GM10266 (cell line): Measurements from ENCODE around the gene CSHL1.

Source experiments
- DNase-seq: peaks from one replicate; pipeline ENCODE4 v3.0.0; 2012; ENCODE audit errors: extremely low spot score
- TF ChIP-seq, protein P1 (sequence below): IDR thresholded peaks from 2 replicates; pipeline ENCODE4 v1.5.1; 2012; ENCODE audit warnings: mild to moderate bottlenecking, low read depth; ENCODE audit not compliant: control insufficient read depth, insufficient read depth; ENCODE audit errors: missing control alignments

The CSHL1 gene

DNA sequence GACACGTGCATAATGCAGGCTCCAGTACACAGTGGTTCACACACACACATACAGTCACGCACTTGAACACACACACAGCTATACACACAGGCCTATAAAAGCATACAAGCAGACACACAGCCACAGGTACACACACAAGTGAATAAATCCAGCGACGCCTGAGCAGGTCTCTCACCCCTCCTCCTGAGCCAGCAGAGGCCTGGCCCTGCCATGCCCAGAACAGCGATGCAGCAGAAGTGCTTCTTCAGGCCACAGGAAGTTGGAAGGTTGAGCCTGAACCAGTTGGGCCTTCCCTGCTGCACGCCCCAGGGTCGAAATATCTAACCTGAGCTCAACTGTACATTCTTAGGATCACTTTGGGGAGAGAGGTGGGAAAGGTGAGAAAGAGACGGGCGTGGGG lies 28.3 kb upstream of the CSHL1 start:
- DNase-seq: no peak
- TF ChIP-seq, protein P1, sequence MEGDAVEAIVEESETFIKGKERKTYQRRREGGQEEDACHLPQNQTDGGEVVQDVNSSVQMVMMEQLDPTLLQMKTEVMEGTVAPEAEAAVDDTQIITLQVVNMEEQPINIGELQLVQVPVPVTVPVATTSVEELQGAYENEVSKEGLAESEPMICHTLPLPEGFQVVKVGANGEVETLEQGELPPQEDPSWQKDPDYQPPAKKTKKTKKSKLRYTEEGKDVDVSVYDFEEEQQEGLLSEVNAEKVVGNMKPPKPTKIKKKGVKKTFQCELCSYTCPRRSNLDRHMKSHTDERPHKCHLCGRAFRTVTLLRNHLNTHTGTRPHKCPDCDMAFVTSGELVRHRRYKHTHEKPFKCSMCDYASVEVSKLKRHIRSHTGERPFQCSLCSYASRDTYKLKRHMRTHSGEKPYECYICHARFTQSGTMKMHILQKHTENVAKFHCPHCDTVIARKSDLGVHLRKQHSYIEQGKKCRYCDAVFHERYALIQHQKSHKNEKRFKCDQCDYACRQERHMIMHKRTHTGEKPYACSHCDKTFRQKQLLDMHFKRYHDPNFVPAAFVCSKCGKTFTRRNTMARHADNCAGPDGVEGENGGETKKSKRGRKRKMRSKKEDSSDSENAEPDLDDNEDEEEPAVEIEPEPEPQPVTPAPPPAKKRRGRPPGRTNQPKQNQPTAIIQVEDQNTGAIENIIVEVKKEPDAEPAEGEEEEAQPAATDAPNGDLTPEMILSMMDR: no peak

DNA sequence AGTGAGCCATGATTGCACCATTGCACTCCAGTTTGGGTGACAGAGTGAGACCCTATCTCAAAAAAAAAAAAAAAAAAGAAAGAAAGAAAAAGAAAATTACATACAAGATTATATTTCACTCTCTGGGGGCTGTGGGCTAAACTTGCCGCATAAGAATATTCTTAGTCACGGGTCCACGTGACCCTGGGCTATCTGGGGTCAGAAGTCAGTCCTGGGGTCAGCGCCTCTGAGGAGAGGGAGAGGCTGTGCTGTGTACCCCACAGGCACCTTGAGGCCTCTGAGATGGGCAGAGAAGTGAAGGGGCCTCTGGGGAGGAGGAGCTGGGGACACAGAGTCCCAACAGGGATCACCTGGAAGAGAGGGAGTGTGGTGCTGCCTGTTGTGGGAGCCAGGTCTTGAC lies 26.9 kb upstream of the CSHL1 start:
- no peak for DNase-seq
- TF ChIP-seq, protein P1: no peak

DNA sequence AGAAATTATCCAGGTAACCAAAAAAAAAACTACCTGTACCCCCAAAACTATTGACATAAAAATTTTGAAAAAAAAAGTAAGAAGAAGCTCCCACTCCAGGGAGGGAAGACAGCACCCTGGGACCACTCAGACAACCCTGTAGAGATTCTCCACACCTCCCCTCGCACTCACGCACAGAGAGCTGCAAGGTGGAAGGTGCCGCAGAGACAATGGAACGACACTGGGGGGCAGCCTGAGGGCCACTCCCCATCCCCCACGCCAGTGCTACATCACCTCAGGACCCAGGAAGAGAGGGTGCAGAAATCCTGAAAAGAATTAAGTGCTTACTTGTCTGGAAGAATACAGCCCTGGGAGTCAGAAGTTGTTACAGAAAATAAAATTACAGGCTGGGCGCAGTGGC lies 26.3 kb upstream of the CSHL1 start:
- no peak for DNase-seq
- TF ChIP-seq, protein P1: no peak

DNA sequence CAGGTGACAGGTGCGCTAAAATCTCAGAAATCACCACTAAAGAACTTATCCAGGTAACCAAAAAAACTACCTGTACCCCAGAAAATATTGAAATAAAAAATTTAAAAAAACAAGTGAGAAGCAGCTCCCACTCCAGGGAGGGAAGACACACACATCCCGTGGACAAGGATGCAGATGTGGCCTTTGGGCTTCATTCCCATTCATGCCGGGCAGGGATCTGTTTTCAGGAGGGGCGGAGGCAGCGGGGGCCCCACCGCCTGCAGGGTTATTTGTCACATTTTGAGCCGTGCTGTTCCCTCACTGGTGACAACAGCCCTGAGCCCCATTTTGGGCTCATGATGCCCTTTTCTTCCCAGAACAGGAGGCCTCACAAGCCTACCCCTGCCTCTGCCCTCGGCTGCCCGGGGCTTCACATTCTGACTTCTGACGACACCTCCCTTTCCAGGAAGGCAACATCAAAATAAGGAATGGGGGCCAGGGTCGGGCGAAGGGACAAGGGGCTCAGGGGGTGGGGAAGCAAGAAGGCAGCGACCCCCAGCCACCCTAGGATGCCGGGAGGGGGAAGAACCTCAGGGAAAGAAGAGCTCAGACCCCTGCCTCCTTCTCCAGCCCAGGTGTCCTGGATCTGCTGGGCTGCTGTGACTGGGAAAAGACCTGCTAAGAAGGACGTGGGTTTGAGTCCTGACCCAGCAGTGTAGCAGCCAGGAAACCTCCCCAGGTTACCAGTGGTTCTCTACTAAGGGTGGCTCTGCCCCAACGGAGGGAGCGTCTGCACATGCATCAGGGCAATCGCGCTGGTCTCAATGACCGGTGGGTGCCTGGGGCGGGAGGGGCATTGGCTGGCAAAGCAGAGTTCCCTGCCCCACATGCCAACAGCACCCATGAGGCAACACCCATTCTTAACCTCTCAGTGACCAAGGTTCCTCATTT lies 23.4 kb upstream of the CSHL1 start:
- DNase-seq: no peak
- TF ChIP-seq, protein P1: no peak

DNA sequence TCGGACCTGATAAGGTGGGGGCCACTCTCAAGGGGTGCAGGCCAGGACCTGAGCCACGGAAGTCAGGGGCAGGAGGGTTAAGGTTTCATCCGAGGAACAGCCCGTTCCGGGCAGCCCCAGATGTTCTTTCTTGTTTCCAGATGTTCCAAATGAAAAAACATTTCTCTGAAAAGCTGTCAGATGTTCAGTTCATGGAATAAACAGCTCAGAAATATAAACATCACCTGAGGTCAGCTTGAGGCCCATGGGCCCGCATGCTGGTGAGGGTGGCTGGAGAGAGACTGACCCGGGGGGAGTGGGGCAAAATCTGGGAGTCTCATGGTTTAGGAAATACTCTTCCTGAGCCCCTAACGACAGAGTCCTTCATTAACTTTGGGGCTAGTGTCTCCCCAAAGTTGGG lies 22.5 kb upstream of the CSHL1 start:
- DNase-seq: no peak
- TF ChIP-seq, protein P1: no peak

DNA sequence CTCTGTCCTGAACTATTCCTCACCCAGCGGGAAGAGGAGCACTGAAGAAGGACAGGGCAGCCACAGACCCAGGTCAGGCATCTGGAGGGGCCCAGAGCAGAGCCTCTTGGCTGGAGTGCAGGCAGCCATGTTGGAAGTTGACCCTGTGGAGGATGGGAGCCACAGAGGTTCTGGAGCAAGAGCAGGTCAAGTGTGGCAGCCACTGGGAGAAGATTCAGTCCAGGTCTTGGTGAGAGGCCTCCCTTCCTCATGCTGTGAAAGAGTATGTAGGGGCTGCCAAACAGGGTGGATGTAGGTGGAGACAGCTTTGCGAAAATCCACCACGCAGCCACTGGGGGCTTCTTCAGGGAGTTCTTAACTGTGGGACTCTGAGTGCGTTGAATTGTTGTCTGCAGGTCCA lies 21.7 kb upstream of the CSHL1 start:
- no peak for DNase-seq
- TF ChIP-seq, protein P1: no peak

DNA sequence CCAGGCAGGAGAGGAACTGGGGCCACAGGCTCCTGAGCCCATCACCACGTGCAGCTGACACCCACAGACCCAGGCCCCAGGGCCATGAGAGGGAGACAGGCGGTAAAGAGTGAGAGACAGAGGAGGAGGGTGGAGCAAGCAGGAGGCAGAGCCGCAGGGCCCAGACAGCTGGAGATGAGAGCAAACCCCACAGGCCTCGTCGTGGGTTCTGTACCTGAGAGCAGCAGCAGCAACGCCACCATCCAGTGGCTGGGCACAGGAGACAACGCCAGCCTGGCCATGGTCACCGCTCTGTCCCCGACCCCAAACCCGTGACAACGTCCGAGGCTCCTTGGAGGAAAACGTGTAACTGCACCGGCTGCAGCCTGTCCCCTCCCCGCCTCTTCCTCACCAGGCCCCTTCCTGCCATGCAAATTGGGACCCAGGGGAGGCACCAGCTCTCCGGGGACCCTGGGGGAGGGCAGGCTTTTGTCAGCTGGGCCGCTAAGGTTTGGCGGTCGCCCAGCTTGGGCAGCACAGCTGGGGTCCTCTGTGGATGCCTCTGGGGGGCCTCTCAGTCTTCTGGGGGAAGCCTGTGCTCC lies 21.0 kb upstream of the CSHL1 start, which contains the start of gene CD79B:
CD79B (minus strand) TSS at position 351 of the 581 bp plus-strand sequence; CDS start at position 281, 70 bp downstream.
- TF ChIP-seq, protein P1: no peak
- DNase-seq: peak; percentile 84
